Sciatic nerve (tissue), 2 donors: ENCODE results near the gene TTC5. TPM values are rescaled to one million over a fixed set of nuclear protein-coding genes. Genes with fewer than 3 reads are reported as not detected.
"Not testable (repeated sequence)": the region's sequence is repeated elsewhere in the genome, so short reads cannot be mapped to it uniquely, and the experiment has no call there.

Experiments used
- ATAC-seq: fragments of 200-7000 bp; cut with Tn5 transposase; one replicate; pipeline ENCODE4 v1.9.1; 2020; ENCODE audit warnings: mild to moderate bottlenecking, moderate library complexity
- DNase-seq: peaks from one replicate; pipeline ENCODE4 v3.0.0-alpha.2; 2020; ENCODE audit warnings: low spot score
- intact Hi-C: fragments of 100-400 bp; cut with DNase I; formaldehyde crosslinking; loops from one replicate; pipeline ENCODE4 v1.14.2; 2022
- total RNA-seq: library from RNA; stranded (reverse); fragmentation: NEBNext Ultra II Directional; extraction: Animal tissue kit (Norgen Biotek cat#: 25700); gene quantifications from one replicate; pipeline ENCODE4 v1.2.1, GENCODE V29; 2021
- donor health status: DM: no; HTN: no; CAD: no.
- donor health status: DM: no; HTN: no; CAD: no.

Gene TTC5
- 19.9 TPM for total RNA-seq

GRCh38 chr14:20305265-20306078 lies at the start of gene TTC5:
Gene TTC5 (minus strand): TSS chr14:20305951. CDS start chr14:20305937, 14 bp downstream.
- ATAC-seq: peak; percentile 98
- intact Hi-C loops: no loop called here

GRCh38 chr14:20350860-20351259 lies 45.1 kb upstream of the TTC5 start:
- DNase-seq: no peak
- intact Hi-C loops: no loop called here

More at GRCh38 chr14:20305265-20306078, at the start of gene TTC5:
- DNase-seq: peak; percentile 90

GRCh38 chr14:20350282-20350681 lies 44.5 kb upstream of the TTC5 start:
- ATAC-seq: no peak
- no peak for DNase-seq
- intact Hi-C loops: no loop called here

More at GRCh38 chr14:20350860-20351259, 45.1 kb upstream of the TTC5 start:
- ATAC-seq: no peak

- ATAC-seq: no peak
- intact Hi-C loops: no loop called here
- no peak for DNase-seq
Measured at GRCh38 chr14:20347747-20348146, 42.0 kb upstream of the TTC5 start.

GRCh38 chr14:20346713-20347112 lies 41.0 kb upstream of the TTC5 start:
- intact Hi-C loops: no loop called here
- ATAC-seq (no peak), DNase-seq (no peak)

GRCh38 chr14:20345366-20345765 lies 39.6 kb upstream of the TTC5 start:
- no peak for DNase-seq
- no peak for ATAC-seq
- intact Hi-C loops: no loop called here

GRCh38 chr14:20343862-20344220 lies 38.1 kb upstream of the TTC5 start:
- no peak for DNase-seq
- intact Hi-C loops: no loop called here
- ATAC-seq: no peak

GRCh38 chr14:20343092-20343861 lies 37.5 kb upstream of the TTC5 start, which contains the start of gene PARP2:
Gene PARP2 (plus strand): TSS chr14:20343635. CDS start chr14:20343642, 7 bp downstream.
- DNase-seq (peak; percentile 98), ATAC-seq (peak; percentile 98)
- intact Hi-C loops: no loop called here

GRCh38 chr14:20341646-20342045 lies 35.9 kb upstream of the TTC5 start:
- intact Hi-C loops: no loop called here
- ATAC-seq: no peak
- no peak for DNase-seq

GRCh38 chr14:20341032-20341431 lies 35.3 kb upstream of the TTC5 start:
- ATAC-seq, intact Hi-C loops, DNase-seq: not testable (repeated sequence)

- intact Hi-C loops: loop anchor here (10.0 kb wide), 1 partner anchor 361 kb away; no protein-coding TSS in a partner anchor
- DNase-seq (no peak), ATAC-seq (no peak)
Measured at GRCh38 chr14:20334017-20334416, 28.3 kb upstream of the TTC5 start.

GRCh38 chr14:20333494-20333841 lies 27.7 kb upstream of the TTC5 start:
- intact Hi-C loops: loop anchor here (10.0 kb wide), 1 partner anchor 361 kb away; no protein-coding TSS in a partner anchor
- no peak for DNase-seq
- no peak for ATAC-seq

- ATAC-seq: peak; percentile 100
- intact Hi-C loops: loop anchor here (10.0 kb wide), 1 partner anchor 362 kb away; no protein-coding TSS in a partner anchor
- DNase-seq: no peak
Measured at GRCh38 chr14:20332788-20333493, 27.2 kb upstream of the TTC5 start, which contains the start of gene CCNB1IP1. Gene CCNB1IP1 (minus strand): TSS chr14:20333279. CDS start chr14:20316523, 16,756 bp downstream.

- no peak for DNase-seq
- intact Hi-C loops: loop anchor here (10.0 kb wide), 1 partner anchor 362 kb away; no protein-coding TSS in a partner anchor
- no peak for ATAC-seq
Measured at GRCh38 chr14:20332431-20332787, 26.7 kb upstream of the TTC5 start.

GRCh38 chr14:20331053-20331613 lies 25.4 kb upstream of the TTC5 start:
- no peak for DNase-seq
- intact Hi-C loops: loop anchor here (10.0 kb wide), 1 partner anchor 364 kb away; no protein-coding TSS in a partner anchor
- ATAC-seq: no peak

- ATAC-seq: no peak
- no peak for DNase-seq
- intact Hi-C loops: loop anchor here (10.0 kb wide), 1 partner anchor 275 kb away; no protein-coding TSS in a partner anchor
Measured at GRCh38 chr14:20329355-20329754, 23.6 kb upstream of the TTC5 start.

- DNase-seq: no peak
- ATAC-seq: no peak
- intact Hi-C loops: loop anchor here (10.0 kb wide), 1 partner anchor 276 kb away; no protein-coding TSS in a partner anchor
Measured at GRCh38 chr14:20328705-20329104, 23.0 kb upstream of the TTC5 start.

GRCh38 chr14:20327005-20327869 lies 21.5 kb upstream of the TTC5 start:
- intact Hi-C loops: loop anchor here (10.0 kb wide), 1 partner anchor 278 kb away; no protein-coding TSS in a partner anchor
- DNase-seq (no peak), ATAC-seq (peak; percentile 74)
